HCT116 (cell line): ENCODE data around the gene SCAF1. TPM values are rescaled to one million over a fixed set of nuclear protein-coding genes. Genes with fewer than 3 reads are reported as not detected.

ENCODE experiments used
- ATAC-seq: fragments of 200-7000 bp; cut with Tn5 transposase; 2 replicates; pipeline ENCODE4 v1.9.1; 2020; ENCODE audit warnings: mild to moderate bottlenecking, moderate library complexity
- BruUV-seq: library from RNA; stranded (reverse); fragments of 400-500 nt; replicated peaks from 2 replicates; lab custom pipeline; 2021; lab: Mats Ljungman, UMichigan
- CTCF ChIA-PET: fragments of 300-600 bp; sonication (Branson Sonifier 250); formaldehyde crosslinking; loops from one replicate; lab custom pipeline; 2021; ENCODE audit warnings: antibody characterized with exemption; lab: Charles Lee
- POLR2A ChIA-PET: fragments of 300-600, 350-600 bp; sonication (Branson Sonifier 250); formaldehyde crosslinking; loops from one replicate; lab custom pipeline; 2021; ENCODE audit warnings: antibody characterized with exemption; lab: Charles Lee
- RAD21 ChIA-PET, 2 experiments: fragments of 300-600 bp; sonication (Branson Sonifier 250); formaldehyde crosslinking; loops; one replicate each; lab custom pipeline; 2023; ENCODE audit warnings: low total read pairs in 2 of 2; ENCODE audit not compliant: uncharacterized antibody in 2 of 2, unreplicated experiment in 2 of 2, low non-redundant PET in 1 of 2; lab: Charles Lee
- DNase-seq: peaks from one replicate; pipeline ENCODE4 v3.0.0-alpha.2; 2010; ENCODE audit warnings: low read depth, low spot score
- H2AFZ ChIP-seq: fragments of 200-600 bp; shearing (Covaris generic), sonication (generic); 2 replicates; pipeline ENCODE4 v1.6.1; 2017; ENCODE audit warnings: low read depth, mixed run types, mixed read lengths, antibody characterized with exemption, low read length; ENCODE audit not compliant: poor library complexity, severe bottlenecking
- H3K27ac ChIP-seq: 2 replicates; pipeline ENCODE4 v1.5.1; 2012; ENCODE audit warnings: low read depth, low read length
- H3K27me3 ChIP-seq: fragments of 200-600 bp; sonication (generic); 2 replicates; pipeline ENCODE4 v1.6.1; 2016; ENCODE audit warnings: mixed run types, low read length, mixed read lengths; ENCODE audit not compliant: insufficient read depth
- H3K36me3 ChIP-seq, 2 experiments: fragments of 200-500 bp in 1 of 2; fragments of 200-600 bp in 1 of 2; sonication (Bioruptor generic) in 1 of 2; sonication (generic) in 1 of 2; 2 replicates each; pipeline versions ENCODE4 v1.5.1 to v1.6.1; 2014 to 2016; ENCODE audit warnings: low read length in 2 of 2, inconsistent platforms in 1 of 2, mixed read lengths in 1 of 2, mixed run types in 1 of 2; ENCODE audit not compliant: insufficient read depth in 2 of 2, control insufficient read depth in 1 of 2
- H3K4me1 ChIP-seq, 2 experiments: fragments of 200-600 bp in 1 of 2; sonication (generic) in 1 of 2; 2 replicates each; pipeline versions ENCODE4 v1.5.1 to v1.6.1; 2012 to 2017; ENCODE audit warnings: low read length in 2 of 2, inconsistent platforms in 1 of 2, mild to moderate bottlenecking in 1 of 2, mixed read lengths in 1 of 2, mixed run types in 1 of 2, moderate library complexity in 1 of 2; ENCODE audit not compliant: insufficient read depth in 2 of 2, control insufficient read depth in 1 of 2
- H3K4me2 ChIP-seq: fragments of 200-600 bp; sonication (generic); 2 replicates; pipeline ENCODE4 v1.6.1; 2017; ENCODE audit warnings: mixed run types, low read length, mixed read lengths
- H3K4me3 ChIP-seq, 2 experiments: fragments of 200-600 bp in 1 of 2; sonication (generic) in 1 of 2; replicated peaks in 1 of 2; 2 replicates each; pipeline ENCODE4 v1.5.1; 2011 to 2016; ENCODE audit warnings: low read length in 2 of 2, control low read depth in 1 of 2, low read depth in 1 of 2, mild to moderate bottlenecking in 1 of 2, mixed read lengths in 1 of 2, mixed run types in 1 of 2
- H3K79me2 ChIP-seq: fragments of 200-600 bp; sonication (generic); 2 replicates; pipeline ENCODE4 v1.6.1; 2017; ENCODE audit warnings: mild to moderate bottlenecking, mixed run types, low read length, moderate library complexity, mixed read lengths; ENCODE audit not compliant: insufficient read depth
- H3K9ac ChIP-seq: fragments of 200-600 bp; sonication (generic); 2 replicates; pipeline ENCODE4 v1.6.1; 2016; ENCODE audit warnings: low read length, mixed read lengths
- H3K9me2 ChIP-seq: fragments of 200-600 bp; sonication (generic), shearing (Covaris generic); 2 replicates; pipeline ENCODE4 v1.6.1; 2017; ENCODE audit warnings: mixed run types, mild to moderate bottlenecking, moderate library complexity; ENCODE audit not compliant: insufficient read depth
- H3K9me3 ChIP-seq, 2 experiments: fragments of 200-500 bp in 1 of 2; fragments of 200-600 bp in 1 of 2; sonication (Bioruptor generic) in 1 of 2; sonication (generic) in 1 of 2; 2 replicates each; pipeline ENCODE4 v1.6.1; 2014 to 2017; ENCODE audit warnings: low read length in 2 of 2, mixed read lengths in 2 of 2, inconsistent platforms in 1 of 2, low read depth in 1 of 2, mild to moderate bottlenecking in 1 of 2, mixed run types in 1 of 2, moderate library complexity in 1 of 2; ENCODE audit not compliant: control insufficient read depth in 1 of 2, insufficient read depth in 1 of 2
- H4K20me1 ChIP-seq: fragments of 200-600 bp; sonication (generic), shearing (Covaris generic); 2 replicates; pipeline ENCODE4 v1.6.1; 2017; ENCODE audit warnings: mixed run types, mild to moderate bottlenecking, moderate library complexity; ENCODE audit not compliant: insufficient read depth
- CBX3 ChIP-seq: IDR thresholded peaks from 2 replicates; pipeline ENCODE4 v1.6.1; 2012; ENCODE audit warnings: low read depth
- ELF1 ChIP-seq: IDR thresholded peaks from 2 replicates; pipeline ENCODE4 v1.6.1; 2012; ENCODE audit warnings: low read depth, borderline replicate concordance
- JUND ChIP-seq: IDR thresholded peaks from 2 replicates; pipeline ENCODE4 v1.6.1; 2012
- POLR2A ChIP-seq: IDR thresholded peaks from 2 replicates; pipeline ENCODE4 v1.7.0; 2011; ENCODE audit warnings: borderline replicate concordance; ENCODE audit not compliant: insufficient read depth, insufficient read length; ENCODE audit errors: extremely low read depth
- POLR2AphosphoS5 ChIP-seq: IDR thresholded peaks from 2 replicates; pipeline ENCODE4 v1.6.1; 2011; ENCODE audit warnings: mild to moderate bottlenecking, low read depth, low read length, moderate library complexity
- intact Hi-C: fragments of 100-400 bp; cut with micrococcal nuclease; formaldehyde crosslinking; loops from 2 replicates; pipeline ENCODE4 v1.10.0; 2022
- total RNA-seq: library from RNA; stranded (reverse); gene quantifications from one replicate; pipeline ENCODE4 v1.2.1, GENCODE V29; 2021; ENCODE audit not compliant: unreplicated experiment
- TF ChIP-seq, protein P1 (sequence below): IDR thresholded peaks from 2 replicates; pipeline ENCODE4 v1.6.1; 2012
- TF ChIP-seq, protein P2 (sequence below): IDR thresholded peaks from 2 replicates; pipeline ENCODE4 v1.6.1; 2011; ENCODE audit warnings: mild to moderate bottlenecking, low read length, moderate library complexity; ENCODE audit not compliant: insufficient replicate concordance; ENCODE audit errors: extremely low read depth

SCAF1 gene
- total RNA-seq, 1 experiment from 2014 or later, result 96.8 TPM

DNA sequence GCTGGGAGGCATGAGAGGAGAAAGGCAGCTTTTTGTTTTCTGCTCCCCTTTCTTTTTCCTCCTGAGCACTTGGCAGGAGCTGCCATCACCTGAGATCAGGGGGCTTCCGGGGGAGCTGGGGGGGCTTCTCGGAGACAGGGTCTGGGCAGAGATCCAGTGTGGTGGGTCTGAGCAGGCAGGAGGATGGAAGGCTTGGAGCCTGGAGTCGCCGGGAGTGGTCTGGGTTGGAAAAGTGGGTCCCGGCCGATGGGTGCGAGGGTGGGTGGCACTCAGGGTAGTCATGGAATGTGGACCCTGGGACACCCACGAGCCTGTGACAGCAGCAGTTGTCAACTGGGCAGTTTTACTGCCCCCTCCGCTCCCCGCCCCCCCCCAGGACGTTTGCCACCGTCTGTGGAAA, 45.1 kb downstream of the SCAF1 start:
- no peak overlapping the region for H2AFZ ChIP-seq
- no TSS peak for BruUV-seq
- H3K9me2 ChIP-seq, result no peaks in the 10 kb centered on the region
- peaks cover 37% of the 10 kb centered on the region for H3K79me2 ChIP-seq
- H3K4me1 ChIP-seq, result peaks cover 0 to 26% of the 10 kb centered on the region in 2 experiments; a peak in 2 of 4 replicates
- H3K27me3 ChIP-seq, result no peaks in the 10 kb centered on the region
- DNase-seq (no peak), ATAC-seq (no peak)
- TF ChIP-seq POLR2AphosphoS5 (no peak), CBX3 (no peak), POLR2A (no peak), ELF1 (no peak), JUND (no peak)
- TF ChIP-seq, protein P1, sequence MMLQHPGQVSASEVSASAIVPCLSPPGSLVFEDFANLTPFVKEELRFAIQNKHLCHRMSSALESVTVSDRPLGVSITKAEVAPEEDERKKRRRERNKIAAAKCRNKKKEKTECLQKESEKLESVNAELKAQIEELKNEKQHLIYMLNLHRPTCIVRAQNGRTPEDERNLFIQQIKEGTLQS, result no peak
- TF ChIP-seq, protein P2, sequence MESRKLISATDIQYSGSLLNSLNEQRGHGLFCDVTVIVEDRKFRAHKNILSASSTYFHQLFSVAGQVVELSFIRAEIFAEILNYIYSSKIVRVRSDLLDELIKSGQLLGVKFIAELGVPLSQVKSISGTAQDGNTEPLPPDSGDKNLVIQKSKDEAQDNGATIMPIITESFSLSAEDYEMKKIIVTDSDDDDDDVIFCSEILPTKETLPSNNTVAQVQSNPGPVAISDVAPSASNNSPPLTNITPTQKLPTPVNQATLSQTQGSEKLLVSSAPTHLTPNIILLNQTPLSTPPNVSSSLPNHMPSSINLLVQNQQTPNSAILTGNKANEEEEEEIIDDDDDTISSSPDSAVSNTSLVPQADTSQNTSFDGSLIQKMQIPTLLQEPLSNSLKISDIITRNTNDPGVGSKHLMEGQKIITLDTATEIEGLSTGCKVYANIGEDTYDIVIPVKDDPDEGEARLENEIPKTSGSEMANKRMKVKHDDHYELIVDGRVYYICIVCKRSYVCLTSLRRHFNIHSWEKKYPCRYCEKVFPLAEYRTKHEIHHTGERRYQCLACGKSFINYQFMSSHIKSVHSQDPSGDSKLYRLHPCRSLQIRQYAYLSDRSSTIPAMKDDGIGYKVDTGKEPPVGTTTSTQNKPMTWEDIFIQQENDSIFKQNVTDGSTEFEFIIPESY, result no peak
- intact Hi-C loops, result no loop called here
- H3K9me3 ChIP-seq, result no peaks in the 10 kb centered on the region
- H3K4me2 ChIP-seq, result no peak overlapping the region
- ChIA-PET RAD21 (no interaction called here), POLR2A (interaction anchor here (1.0 kb wide), 1 partner anchor 31 kb away, joined by 3 read pairs; no protein-coding TSS in a partner anchor), CTCF (interaction anchor here (0.9 kb wide), 1 partner anchor 11 kb away, joined by 3 read pairs; no protein-coding TSS in a partner anchor)
- H3K27ac ChIP-seq, result no peak overlapping the region
- peaks cover 35 to 46% of the 10 kb centered on the region in 2 experiments for H3K36me3 ChIP-seq
- peaks cover 13% of the 10 kb centered on the region; the same call in 1 of the 2 replicates for H4K20me1 ChIP-seq
- H3K4me3 ChIP-seq, result no peak overlapping the region
- no peak overlapping the region for H3K9ac ChIP-seq
